ENCODE data around the gene ASAP2. TPM values are rescaled to one million over a fixed set of nuclear protein-coding genes. Genes with fewer than 3 reads are reported as not detected.

The ASAP2 gene
- total RNA-seq, 2 experiments from 2014 or later = 0.27 TPM; not detected in 1

GRCh38 chr2:9178904-9179571, 27.6 kb upstream of the ASAP2 start:
- intact Hi-C loops (cut with micrococcal nuclease; ENCODE audit: unreplicated experiment) = no loop called here
- H3K36me3 ChIP-seq (ENCODE audit: insufficient read depth, low read length) = no peaks in the 10 kb centered on the region
- CTCF ChIA-PET (ENCODE audit: unreplicated experiment) = no interaction called here
- POLR2A ChIA-PET = interaction anchor here (1.5 kb wide), 1 partner anchor 10 kb away, joined by 5 read pairs; no protein-coding TSS in a partner anchor
- BruUV-seq (replicated peaks) = no TSS peak
- peak overlapping the region; percentile 39 for H3K27ac ChIP-seq (ENCODE audit: low read depth, low read length, poor library complexity, severe bottlenecking)
- H3K4me2 ChIP-seq (ENCODE audit: low read length) = peak overlapping the region; percentile 43
- no peaks in the 10 kb centered on the region for H3K9me3 ChIP-seq (ENCODE audit: low read length)
- TF ChIP-seq, protein P1, sequence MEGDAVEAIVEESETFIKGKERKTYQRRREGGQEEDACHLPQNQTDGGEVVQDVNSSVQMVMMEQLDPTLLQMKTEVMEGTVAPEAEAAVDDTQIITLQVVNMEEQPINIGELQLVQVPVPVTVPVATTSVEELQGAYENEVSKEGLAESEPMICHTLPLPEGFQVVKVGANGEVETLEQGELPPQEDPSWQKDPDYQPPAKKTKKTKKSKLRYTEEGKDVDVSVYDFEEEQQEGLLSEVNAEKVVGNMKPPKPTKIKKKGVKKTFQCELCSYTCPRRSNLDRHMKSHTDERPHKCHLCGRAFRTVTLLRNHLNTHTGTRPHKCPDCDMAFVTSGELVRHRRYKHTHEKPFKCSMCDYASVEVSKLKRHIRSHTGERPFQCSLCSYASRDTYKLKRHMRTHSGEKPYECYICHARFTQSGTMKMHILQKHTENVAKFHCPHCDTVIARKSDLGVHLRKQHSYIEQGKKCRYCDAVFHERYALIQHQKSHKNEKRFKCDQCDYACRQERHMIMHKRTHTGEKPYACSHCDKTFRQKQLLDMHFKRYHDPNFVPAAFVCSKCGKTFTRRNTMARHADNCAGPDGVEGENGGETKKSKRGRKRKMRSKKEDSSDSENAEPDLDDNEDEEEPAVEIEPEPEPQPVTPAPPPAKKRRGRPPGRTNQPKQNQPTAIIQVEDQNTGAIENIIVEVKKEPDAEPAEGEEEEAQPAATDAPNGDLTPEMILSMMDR (conservative IDR thresholded peaks at IDR 0.05; ENCODE audit: low read length) = no peak
- TF ChIP-seq EZH2phosphoT487 (IDR thresholded peaks at IDR 0.05; ENCODE audit: borderline replicate concordance, low read depth, low read length) = no peak
- no peaks in the 10 kb centered on the region for H3K9me2 ChIP-seq (ENCODE audit: insufficient read depth, low read length)
- H3K4me3 ChIP-seq (ENCODE audit: low read depth, low read length, poor library complexity, severe bottlenecking) = no peak overlapping the region
- peak; percentile 83 for DNase-seq (ENCODE audit: low spot score)
- no peak overlapping the region for H2AFZ ChIP-seq (ENCODE audit: low read length)
- H3K79me2 ChIP-seq (ENCODE audit: insufficient read depth, low read depth, low read length) = no peaks in the 10 kb centered on the region
- H3K4me1 ChIP-seq (ENCODE audit: insufficient read depth, low read length, poor library complexity, severe bottlenecking) = peaks cover 21% of the 10 kb centered on the region
- no peaks in the 10 kb centered on the region for H4K20me1 ChIP-seq (ENCODE audit: insufficient read depth, low read length)

DNA sequence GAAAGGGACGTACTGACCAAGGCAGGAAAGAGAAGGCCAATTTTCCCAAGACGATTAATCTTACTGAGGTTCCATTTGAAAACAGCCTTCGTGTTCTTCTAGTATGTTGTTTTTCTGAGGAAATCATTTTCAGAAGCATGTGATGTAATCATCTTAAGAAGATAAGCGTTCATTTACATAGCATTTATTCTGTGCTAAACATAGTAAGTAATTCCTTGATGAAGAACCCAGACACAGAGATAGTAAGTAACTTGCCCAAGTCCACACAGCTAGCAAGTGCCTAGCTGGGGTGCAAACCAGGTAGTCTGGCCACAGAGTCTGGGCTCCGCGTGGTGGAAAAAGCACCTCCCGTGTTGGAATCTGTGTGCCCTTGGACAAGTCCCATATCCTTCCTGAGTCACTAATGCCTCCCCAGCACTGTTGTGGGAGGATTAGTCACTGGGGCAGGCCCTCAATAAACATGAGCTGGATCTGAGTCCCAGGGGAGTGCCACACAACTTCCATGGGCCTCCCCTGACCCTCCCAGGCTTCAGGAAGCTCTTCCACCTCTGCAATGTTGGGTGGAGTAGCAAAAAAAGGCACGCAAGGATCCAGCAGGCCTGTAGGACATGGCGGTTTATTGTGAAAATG, 26.9 kb upstream of the ASAP2 start:
- H3K27ac ChIP-seq (ENCODE audit: low read depth, low read length, poor library complexity, severe bottlenecking) = peak overlapping the region; percentile 39
- H3K36me3 ChIP-seq (ENCODE audit: insufficient read depth, low read length) = no peaks in the 10 kb centered on the region
- TF ChIP-seq, protein P1 (conservative IDR thresholded peaks at IDR 0.05; ENCODE audit: low read length) = no peak
- no peak for TF ChIP-seq EZH2phosphoT487 (IDR thresholded peaks at IDR 0.05; ENCODE audit: borderline replicate concordance, low read depth, low read length)
- no peak overlapping the region for H2AFZ ChIP-seq (ENCODE audit: low read length)
- intact Hi-C loops (cut with micrococcal nuclease; ENCODE audit: unreplicated experiment) = no loop called here
- BruUV-seq (replicated peaks) = no TSS peak
- no peaks in the 10 kb centered on the region for H3K9me3 ChIP-seq (ENCODE audit: low read length)
- no peaks in the 10 kb centered on the region for H3K79me2 ChIP-seq (ENCODE audit: insufficient read depth, low read depth, low read length)
- DNase-seq (ENCODE audit: low spot score) = no peak
- POLR2A ChIA-PET = interaction anchor here (0.5 kb wide), 1 partner anchor 198 kb away, joined by 3 read pairs; no protein-coding TSS in a partner anchor
- H3K4me1 ChIP-seq (ENCODE audit: insufficient read depth, low read length, poor library complexity, severe bottlenecking) = peaks cover 21% of the 10 kb centered on the region
- H4K20me1 ChIP-seq (ENCODE audit: insufficient read depth, low read length) = no peaks in the 10 kb centered on the region
- CTCF ChIA-PET (ENCODE audit: unreplicated experiment) = no interaction called here
- H3K4me2 ChIP-seq (ENCODE audit: low read length) = peak overlapping the region; percentile 43
- H3K4me3 ChIP-seq (ENCODE audit: low read depth, low read length, poor library complexity, severe bottlenecking) = no peak overlapping the region
- no peaks in the 10 kb centered on the region for H3K9me2 ChIP-seq (ENCODE audit: insufficient read depth, low read length)

DNA sequence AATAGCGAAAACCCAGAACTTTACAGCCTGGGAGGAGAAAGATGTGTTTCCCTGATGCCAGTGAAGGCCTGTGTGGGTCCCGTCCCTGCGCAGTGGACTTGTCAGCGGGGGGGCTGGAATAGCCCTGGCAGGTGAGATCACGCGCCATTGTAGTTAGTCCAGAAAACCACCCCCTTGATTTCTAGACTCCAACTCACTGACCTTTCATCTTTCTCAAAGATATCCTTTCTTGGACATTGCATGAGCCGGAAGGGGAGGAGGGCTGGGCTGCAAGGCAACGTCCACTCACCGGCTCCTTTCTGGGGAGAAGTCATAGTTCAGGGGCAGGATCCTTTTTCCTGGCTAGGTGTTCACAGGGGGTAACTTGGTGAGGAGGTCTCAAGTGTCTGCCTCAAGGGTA, 22.3 kb upstream of the ASAP2 start:
- Histone ChIP-seq H3K9me2 (ENCODE audit: insufficient read depth, low read length) (no peaks in the 10 kb centered on the region), H3K4me1 (ENCODE audit: insufficient read depth, low read length, poor library complexity, severe bottlenecking) (peaks cover 6% of the 10 kb centered on the region), H3K36me3 (ENCODE audit: insufficient read depth, low read length) (no peaks in the 10 kb centered on the region), H4K20me1 (ENCODE audit: insufficient read depth, low read length) (no peaks in the 10 kb centered on the region), H3K79me2 (ENCODE audit: insufficient read depth, low read depth, low read length) (no peaks in the 10 kb centered on the region), H2AFZ (ENCODE audit: low read length) (no peak overlapping the region), H3K27ac (ENCODE audit: low read depth, low read length, poor library complexity, severe bottlenecking) (no peak overlapping the region), H3K4me3 (ENCODE audit: low read depth, low read length, poor library complexity, severe bottlenecking) (no peak overlapping the region), H3K4me2 (ENCODE audit: low read length) (no peak overlapping the region), H3K9me3 (ENCODE audit: low read length) (no peaks in the 10 kb centered on the region)
- no peak for DNase-seq (ENCODE audit: low spot score)
- intact Hi-C loops (cut with micrococcal nuclease; ENCODE audit: unreplicated experiment) = no loop called here
- BruUV-seq (replicated peaks) = no TSS peak
- CTCF ChIA-PET (ENCODE audit: unreplicated experiment) = no interaction called here
- TF ChIP-seq, protein P1 (conservative IDR thresholded peaks at IDR 0.05; ENCODE audit: low read length) = no peak
- no peak for TF ChIP-seq EZH2phosphoT487 (IDR thresholded peaks at IDR 0.05; ENCODE audit: borderline replicate concordance, low read depth, low read length)
- POLR2A ChIA-PET = no interaction called here
